Stimulated activated naive CD4-positive, alpha-beta T cell (primary cell): ENCODE measurements around the gene STXBP1.
"Not testable (repeated sequence)": the region's sequence is repeated elsewhere in the genome, so short reads cannot be mapped to it uniquely, and the experiment has no call there.

Experiments used
- DNase-seq, 6 experiments: peaks; one replicate each; lab custom pipeline; 2025; lab: John Stamatoyannopoulos, UW

STXBP1 gene

GRCh38 chr9:127621339-127621970, 9.4 kb downstream of the STXBP1 start:
- DNase-seq: not testable (repeated sequence)

DNA sequence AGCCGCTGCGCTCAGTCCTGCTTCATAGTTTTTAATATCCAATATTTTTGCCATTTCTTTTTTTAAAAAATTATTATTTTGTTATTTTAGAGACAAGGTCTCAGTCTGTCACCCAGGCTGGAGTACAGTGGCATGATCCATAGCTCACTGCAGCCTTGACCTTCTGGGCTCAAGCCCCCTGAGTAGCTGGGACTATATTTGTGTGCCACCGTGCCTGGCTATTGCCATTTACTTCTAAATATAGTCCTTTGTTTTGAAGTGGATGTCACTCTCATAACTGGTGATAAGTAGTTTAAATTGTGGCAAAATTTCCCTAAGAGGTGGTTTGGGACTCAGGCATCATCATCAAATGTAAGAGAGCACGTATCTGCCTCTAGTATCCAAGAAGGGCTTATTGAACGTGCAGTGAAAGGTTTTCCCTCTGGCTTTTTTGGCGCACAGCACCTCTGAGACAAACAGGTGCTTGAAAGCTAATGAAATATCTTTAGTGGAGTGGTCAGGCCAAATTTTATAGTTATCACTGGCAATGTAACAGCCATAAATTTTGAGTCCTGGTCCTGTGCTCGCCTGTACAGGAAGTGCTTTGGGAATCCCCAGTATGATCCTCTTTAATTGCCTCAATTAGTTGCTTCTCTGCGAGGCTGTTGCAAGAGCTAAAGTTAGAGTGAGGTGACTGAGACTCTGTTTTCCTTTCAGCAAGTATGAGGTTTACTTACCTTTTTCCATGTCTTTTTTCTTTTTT, 14.8 kb downstream of the STXBP1 start:
- no peak for DNase-seq

DNA sequence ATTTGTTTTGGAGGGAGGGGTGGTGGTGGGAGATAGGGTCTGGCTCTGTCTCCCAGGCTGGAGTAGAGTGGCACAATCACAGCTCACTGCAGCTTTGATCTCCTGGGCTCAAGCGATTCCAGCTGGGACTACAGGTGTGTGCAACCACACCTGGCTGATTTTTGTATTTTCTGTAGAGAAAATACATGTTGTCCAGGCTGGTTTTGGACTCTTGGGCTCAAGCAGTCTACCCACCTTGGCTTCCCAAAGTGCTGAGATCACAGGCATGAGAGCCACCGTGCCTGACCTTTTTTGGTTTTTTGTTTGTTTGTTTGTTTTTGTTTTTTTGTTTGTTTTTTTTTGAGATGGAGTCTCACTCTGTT, 15.4 kb downstream of the STXBP1 start:
- DNase-seq: no peak

DNA sequence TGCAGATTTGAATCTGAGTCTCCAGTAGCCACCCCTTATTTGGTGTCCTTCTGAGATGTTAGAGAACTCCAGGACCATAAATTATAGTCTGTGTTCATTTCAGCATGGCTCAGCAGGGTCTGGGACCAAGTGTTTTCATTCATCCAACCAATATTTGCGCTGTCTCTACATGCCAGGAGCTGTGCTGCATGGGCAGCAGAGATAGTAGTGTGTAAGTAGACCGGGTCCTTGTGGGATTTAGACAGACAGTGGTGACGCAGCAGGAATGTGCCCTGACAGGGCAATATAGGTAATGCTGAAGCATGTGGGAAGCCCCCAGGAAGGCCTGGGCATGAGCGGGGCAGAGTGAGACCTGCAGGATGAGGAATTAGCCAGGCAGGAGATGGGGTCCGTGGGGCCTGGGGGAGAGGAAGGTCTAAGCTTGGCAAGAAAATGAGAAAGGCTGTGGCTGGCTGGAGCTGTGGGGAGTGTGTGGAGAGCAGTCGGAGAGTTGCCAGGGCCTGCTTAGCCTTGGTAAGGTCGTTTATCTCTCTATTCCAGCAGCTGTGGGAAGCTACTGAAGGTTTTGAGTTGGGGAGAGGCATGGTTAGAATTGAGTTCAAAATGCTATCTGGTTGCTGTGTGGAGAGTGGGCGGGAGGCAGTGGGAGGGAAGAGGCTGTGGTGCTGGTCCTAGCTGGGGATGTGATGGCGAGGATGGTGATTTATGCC, 16.8 kb downstream of the STXBP1 start:
- DNase-seq: no peak

GRCh38 chr9:127629468-127630081, 17.5 kb downstream of the STXBP1 start:
- no peak for DNase-seq

DNA sequence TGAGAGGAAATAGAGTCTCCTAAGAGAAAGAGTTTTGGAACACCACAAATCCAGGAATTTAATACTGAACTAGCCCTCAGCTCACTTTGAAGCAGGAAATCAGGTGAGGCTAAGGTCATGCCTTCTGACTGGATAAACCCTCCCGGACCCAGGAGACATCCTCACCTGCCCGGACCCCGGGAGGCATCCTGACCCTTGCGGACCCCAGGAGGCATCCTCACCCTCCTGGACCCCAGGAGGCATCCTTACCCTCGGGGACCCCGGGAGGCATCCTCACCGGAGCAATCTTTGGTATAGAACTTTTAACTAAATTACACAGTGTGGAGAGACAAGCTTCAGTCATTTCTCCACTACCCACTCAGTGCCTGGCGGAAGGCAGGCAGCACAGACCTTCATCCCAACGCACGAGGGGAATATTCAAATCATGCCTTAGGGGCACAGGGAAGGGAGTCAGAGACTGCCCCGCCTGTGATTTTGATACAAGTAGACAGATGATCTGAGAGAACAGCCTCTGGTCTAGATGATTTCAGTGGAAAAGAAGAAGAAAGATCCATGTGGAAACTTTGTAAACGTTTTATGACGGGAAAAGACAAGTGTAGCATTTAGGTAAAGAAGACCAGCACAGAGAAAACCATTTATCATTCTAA, 21.3 kb downstream of the STXBP1 start:
- no peak for DNase-seq

GRCh38 chr9:127634021-127634420, 21.9 kb downstream of the STXBP1 start:
- DNase-seq: no peak

- DNase-seq: no peak
Measured at GRCh38 chr9:127634698-127635097, 22.6 kb downstream of the STXBP1 start.

DNA sequence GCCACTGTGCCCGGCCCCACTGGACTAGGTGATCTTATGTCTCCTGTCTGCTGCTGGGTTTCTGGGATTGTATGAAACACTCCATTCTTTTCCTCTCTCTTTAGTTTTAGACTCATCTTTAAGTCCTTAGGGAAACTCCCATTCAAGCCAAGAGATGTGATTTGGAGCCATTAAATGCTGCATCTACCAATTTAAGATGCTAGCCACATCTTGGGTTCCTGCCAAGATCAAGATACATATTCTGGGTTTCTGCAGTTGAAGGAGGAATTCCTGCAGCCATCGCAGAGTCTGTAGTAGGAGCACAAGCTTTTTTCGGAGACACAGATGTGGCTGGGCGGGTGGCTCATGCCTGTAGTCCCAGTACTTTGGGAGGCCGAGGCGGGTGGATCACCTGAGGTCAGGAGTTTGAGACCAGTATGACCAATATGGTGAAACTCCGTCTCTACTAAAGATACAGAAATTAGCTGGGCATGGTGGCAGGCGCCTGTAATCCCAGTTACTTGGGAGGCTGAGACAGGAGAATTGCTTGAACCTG, 23.2 kb downstream of the STXBP1 start:
- DNase-seq: no peak

DNA sequence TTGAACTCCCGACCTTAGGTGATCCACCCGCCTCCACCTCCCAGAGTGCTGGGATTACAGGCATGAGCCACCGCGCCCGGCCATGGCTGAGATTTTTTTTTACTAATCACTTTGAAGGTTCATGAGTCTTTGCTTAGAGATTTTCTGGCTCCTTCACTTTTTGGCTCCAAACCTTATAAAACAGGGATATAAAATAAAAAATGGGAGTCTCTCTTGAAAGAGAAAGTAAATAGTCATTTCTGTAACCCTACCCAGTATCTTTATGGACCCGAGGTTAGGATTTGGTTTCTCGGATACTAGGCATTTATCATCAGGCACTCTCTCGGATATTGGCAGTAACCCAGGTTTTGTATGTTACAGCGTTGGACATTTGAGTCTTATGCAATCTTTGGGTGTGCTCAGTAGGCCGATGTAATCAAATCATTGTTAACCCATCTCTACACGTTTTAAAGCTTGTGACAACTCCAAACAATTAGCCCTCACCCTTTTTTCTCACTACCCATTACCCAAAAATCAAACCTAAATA, 25.3 kb downstream of the STXBP1 start:
- no peak for DNase-seq

GRCh38 chr9:127640908-127641545, 28.9 kb downstream of the STXBP1 start:
- DNase-seq: no peak

GRCh38 chr9:127642082-127642740, 30.1 kb downstream of the STXBP1 start:
- DNase-seq: no peak

GRCh38 chr9:127644146-127644827, 32.2 kb downstream of the STXBP1 start:
- no peak for DNase-seq

GRCh38 chr9:127644943-127645342, 32.9 kb downstream of the STXBP1 start:
- DNase-seq: no peak

DNA sequence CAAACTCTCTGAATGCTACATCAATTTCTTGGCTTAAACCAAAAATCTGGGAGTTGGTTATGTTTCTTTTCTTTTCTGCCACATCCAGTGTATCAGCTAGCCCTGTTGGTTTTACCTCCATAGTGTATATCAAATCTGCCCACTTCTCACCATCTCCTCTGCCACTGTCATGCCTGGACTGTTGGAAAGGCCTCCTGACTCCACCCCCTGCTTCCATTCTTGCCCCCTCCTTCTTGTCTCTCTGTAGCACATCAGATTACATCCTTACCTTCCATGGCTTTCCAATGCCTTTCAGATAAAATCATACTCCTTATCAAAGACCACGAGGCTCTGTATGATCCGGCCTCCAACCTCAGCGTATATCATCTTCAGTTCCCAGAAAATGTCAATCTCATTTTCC, 35.4 kb downstream of the STXBP1 start:
- DNase-seq: no peak

- DNase-seq: no peak
Measured at GRCh38 chr9:127650518-127650917, 38.4 kb downstream of the STXBP1 start.

DNA sequence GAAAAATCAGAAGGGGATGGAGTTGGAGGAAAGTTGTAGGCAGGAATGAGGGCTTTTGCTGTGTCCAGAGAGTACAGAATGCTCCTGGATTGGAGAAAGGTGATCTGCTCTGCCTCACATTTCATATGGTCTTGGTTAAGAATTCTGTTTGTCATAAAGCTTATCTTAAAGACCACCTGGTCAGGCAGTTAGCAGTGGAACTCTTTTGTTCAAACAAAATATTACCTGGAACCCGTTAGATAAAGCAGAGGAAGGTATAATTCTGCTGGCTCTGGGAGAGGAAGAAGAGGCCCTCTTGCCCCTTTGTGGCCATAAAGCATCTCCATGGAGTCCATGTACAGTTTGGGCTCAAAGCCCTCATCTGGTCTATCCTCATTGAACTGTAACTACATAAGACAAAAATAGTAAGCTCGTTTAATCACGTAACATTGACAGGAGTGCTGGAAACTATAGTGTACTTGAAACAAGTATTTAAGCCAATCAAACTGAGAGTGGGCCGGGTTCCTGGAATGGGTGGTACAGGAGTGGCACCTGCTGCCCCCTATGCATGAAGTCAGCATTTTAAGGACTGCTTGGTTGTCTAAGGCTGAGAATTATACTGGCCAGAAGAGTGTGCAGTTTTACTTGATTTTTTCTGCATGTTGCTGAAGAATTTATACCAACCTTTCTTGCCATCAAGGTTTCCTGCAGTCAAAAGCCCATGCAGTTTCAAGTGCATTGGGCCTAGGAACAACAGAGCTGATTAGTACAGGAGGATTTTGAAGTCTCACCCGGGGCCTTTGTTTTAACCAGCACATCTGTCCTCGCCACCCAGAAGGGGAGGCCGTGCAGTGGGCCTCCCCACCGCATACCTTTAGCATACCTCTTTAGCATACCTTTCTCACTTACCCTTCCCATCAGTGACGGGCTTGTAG, 39.9 kb downstream of the STXBP1 start:
- DNase-seq: no peak

- no peak for DNase-seq
Measured at GRCh38 chr9:127652733-127653132, 40.7 kb downstream of the STXBP1 start.

DNA sequence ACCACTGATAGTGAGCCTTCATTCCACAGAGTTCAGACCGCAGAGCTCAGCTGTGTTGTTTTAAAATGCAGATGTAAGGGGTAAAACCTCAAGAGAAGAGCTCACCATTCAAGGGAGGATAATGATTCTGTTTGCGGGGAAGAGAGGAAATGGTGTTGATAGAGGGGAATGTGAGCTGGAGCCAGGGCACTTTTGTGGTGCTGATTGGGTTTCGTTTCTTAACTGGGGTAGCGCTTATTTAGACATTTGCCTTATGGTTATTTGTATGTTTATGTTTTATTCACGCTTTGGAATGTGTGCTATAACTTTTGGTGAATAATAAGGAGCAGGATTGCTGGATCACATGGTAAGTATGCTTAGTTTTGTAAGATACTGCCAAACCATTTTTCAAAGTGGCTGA, 42.5 kb downstream of the STXBP1 start:
- no peak for DNase-seq
